ENCODE results near the gene KRTAP4-16.
"Not testable (repeated sequence)": the region's sequence is repeated elsewhere in the genome, so short reads cannot be mapped to it uniquely, and the experiment has no call there.

The KRTAP4-16 gene

DNA sequence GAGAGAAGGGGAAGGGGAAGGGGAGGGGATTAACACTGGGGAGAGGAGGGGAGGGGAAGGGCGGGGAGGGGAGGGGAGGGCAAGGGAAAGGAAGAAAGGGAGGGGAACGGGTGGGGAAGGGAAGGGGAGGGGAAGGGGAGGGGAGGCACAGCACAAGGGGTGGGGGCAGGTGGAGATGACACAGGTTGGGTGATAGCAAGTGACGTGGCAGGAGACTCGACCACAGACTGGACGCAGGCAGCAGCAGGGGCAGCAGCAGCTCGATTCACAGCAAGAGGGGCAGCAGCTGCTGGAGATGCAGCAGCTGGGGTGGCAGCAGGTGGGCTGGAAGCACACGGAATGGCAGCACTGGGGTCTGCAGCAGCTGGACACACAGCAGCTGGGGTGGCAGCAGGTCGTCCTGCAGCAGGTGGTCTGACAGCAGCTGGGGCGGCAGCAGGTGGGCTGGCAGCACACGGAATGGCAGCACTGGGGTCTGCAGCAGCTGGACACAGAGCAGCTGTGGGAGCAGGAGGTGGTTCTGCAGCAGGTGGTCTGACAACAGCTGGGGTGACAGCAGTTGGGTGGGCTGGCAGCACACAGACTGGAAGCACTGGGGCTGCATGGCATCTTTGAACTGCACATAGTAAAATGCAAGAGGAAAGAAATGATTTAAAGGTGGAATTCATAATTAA, at the start of gene KRTAP4-16:
KRTAP4-16 (minus strand) TSS at position 624 of the 674 bp plus-strand sequence; CDS start at position 624, 0 bp downstream.
- no peak for DNase-seq

- DNase-seq: no peak
Measured at GRCh38 chr17:41151525-41151924, 49.5 kb upstream of the KRTAP4-16 start.

GRCh38 chr17:41150026-41150425, 48.0 kb upstream of the KRTAP4-16 start:
- no peak for DNase-seq

- DNase-seq: no peak
Measured at GRCh38 chr17:41149652-41149985, 47.6 kb upstream of the KRTAP4-16 start, which contains the start of gene KRTAP4-5. Gene KRTAP4-5, minus strand, starts transcription at chr17:41149825. Its CDS starts 58 bp downstream, at chr17:41149767.

GRCh38 chr17:41148971-41149651, 47.1 kb upstream of the KRTAP4-16 start:
- not testable (repeated sequence) for DNase-seq

DNA sequence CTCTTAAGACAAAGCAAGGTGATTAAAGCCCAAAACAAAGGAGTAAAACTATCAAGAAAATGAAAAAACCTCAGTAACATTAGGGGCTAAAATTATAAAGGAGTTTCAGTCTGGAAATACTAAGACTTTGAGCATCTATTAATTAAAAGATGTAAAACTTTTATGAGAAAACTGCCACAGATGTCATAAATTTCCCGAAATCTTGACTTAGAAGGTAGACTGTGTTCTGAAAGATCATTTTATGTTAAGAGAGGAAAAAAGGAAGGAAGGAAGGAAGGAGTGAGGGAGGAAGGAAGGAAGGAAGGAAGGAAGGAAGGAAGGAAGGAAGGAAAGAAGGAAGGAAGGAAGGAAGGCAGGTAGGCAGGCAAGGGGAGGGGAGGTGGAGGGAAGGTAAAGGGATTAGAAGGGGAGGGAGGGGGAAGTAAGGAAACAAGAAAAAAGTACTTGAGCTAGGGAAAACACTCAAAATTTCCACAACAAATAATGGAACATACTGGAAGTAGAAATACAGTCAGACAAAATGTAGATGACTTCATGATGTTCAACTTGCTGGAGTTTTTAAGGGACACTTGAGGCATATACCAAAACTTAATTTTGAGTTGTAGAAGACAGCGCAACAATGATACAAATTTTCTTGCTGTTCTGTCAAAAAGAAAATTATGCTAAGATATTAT, 45.7 kb upstream of the KRTAP4-16 start:
- no peak for DNase-seq

DNA sequence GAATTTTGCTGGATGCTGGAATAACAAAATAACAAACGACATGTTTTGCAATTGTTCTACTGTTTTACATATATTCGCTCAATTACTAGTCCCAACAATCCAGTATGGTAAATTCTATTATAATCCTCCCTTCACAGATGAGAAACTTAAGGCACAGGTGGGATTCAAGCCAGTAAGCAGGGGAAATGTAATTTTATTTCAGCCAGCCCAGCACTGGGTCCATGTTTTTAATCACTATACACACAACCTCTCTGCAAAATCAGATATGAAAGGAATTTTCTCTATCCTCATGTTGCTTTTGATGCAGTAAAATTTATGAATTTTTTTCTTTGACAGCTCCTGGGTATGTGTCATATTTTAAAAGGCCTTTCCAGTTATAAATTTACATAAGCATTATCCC, 43.3 kb upstream of the KRTAP4-16 start:
- no peak for DNase-seq

DNA sequence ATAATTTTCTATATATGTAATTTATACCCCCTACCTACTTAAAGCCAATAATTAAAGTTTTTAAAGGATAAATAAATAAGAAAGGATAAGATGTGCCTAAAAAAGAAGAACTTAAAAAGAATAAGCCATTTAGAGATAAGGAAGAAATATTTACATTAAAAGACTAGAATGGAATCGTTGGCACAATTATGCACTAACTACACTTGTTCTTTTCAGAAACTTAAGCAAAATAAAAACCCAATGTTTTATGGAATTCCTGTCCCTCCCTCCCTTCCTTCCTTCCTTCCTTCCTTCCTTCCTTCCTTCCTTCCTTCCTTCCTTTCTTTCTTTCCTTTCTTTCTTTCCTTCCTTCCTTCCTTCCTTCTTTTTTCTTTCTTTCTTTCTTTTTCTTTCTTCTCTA, 42.8 kb upstream of the KRTAP4-16 start:
- DNase-seq: no peak

DNA sequence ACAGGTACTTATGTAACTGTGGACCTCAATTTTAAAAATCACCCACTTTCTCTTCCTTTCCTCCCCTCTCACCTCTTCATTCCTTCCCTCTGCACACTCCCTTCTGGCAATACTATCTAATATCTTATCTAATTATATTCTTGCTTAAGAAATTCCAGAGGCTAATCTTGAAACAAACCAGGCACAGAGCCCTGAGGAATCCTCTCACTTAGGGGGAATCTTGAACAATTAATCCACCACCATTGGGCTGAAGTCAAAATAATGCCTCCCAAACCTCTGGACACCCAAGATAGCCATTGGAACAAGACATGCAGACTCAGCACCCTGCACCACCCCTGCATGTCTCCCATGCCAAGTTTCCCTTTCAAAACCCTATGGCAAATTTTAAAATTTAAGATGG, 39.4 kb upstream of the KRTAP4-16 start:
- DNase-seq: no peak

GRCh38 chr17:41140360-41141131, 38.5 kb upstream of the KRTAP4-16 start, which contains the start of gene KRTAP4-6:
Gene KRTAP4-6, minus strand, starts transcription at chr17:41140544. Its CDS starts 57 bp downstream, at chr17:41140487.
- no peak for DNase-seq

GRCh38 chr17:41139865-41140264, 37.9 kb upstream of the KRTAP4-16 start:
- DNase-seq: not testable (repeated sequence)

DNA sequence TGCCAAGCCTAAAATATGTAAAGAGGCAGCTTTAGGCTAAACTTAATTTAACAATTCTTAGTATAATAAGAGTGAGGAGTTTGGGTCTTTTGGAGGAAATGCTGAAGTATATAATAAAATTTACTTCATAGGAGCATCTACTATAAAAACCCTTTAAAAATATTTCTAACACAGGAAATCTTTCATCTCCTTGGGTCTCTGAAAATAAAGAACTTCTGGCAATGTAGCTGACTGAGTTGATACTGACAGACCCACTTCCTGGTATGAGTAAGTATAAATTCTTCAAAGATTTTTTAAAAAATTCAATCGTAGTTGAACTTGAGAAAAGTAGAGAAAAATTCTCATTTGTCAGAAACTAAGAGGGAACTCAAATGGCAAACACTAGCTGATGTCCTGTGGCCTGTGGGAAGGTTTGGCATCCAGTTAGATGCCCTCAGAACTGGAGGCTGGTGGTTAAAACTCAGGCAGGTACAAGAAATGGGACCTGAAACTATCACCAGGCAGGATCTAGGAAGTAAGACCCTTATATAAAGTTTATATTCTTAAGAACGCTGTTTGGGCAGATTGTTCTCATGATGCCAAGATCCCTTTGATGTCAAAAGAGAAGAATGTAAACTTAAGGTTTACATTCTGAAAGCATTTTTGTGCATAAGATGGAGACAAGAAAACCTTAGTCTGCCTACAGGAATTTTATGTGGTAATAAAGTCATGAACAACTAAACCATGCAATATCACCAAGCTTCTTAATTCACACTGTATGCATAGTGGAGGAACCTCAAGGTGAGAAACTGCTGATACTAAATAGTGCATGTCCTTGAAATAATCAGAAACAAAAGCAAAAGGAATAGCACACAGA, 32.1 kb upstream of the KRTAP4-16 start:
- no peak for DNase-seq

GRCh38 chr17:41131979-41132378, 30.0 kb upstream of the KRTAP4-16 start:
- DNase-seq: no peak

DNA sequence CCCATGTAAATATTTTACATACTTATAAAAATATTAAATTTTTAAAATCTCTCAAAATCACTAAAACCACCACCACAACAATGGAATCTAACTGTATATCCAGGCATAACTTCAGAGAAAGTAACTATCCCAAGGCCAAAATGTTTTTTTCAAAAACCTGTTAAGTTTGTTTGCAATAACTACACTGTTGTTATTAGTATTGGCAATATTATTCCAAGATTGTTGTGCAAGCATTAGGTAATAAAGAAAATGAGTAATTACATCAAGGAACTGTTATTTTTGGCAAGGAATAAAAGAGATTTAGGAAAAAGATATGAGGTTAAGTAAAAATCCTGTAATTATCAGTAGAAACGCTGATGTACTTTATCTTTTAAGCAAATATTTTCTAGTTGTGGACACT, 25.4 kb upstream of the KRTAP4-16 start:
- no peak for DNase-seq

DNA sequence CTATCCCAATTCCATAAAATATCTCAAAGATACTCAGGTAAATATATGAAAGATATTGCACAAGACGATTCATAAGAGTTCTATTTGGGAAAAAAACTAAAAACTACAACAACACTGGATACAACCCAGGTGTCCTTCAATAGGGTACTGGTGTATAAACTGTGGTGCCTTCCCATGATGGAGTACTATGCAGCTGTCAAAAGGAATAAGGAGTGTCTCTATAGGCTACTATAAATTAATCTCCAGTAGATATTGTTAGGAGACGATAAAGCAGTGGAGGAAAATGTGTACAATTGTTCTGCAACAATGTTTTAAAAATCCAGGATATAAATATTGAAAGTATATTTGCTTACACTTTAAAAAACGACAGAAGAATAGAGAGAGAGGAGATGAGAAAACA, 24.4 kb upstream of the KRTAP4-16 start:
- DNase-seq: no peak

DNA sequence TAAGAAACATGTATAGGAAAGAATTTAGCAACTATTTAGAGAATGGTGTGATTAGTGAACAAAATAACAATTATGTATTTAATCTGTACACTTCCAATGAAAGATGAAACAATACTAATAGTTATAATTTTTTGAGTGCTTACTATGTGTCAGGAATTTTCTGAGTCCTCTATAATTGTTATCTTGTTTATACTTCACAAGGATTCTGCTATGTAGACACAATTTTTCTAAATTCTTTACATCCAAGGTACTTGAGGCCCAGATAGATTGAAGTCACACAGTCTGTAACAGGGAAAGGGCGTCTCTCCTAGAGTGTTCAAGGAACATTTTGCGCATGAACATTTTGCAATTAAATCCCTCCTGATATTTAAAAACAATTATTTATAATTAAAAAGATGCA, 23.1 kb upstream of the KRTAP4-16 start:
- DNase-seq: no peak

DNA sequence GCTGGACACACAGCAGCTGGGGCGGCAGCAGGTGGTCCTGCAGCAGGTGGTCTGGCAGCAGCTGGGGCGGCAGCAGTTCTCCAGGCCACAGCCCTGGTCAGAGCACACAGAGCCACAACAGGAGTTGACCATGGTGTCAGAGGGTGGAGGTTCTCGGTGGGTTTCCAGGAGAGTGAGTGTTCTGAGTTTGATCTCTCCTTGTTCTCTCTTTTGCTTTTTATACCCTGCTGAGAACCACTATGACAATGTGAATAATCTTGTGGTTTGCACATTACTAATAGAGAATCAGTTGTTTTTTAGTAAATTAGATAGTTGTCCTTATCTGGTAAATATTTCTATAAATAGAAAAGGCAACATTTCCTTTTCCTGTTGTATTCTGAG, 22.0 kb upstream of the KRTAP4-16 start, which contains the start of gene KRTAP4-12:
KRTAP4-12 (minus strand) TSS at position 192 of the 381 bp plus-strand sequence; CDS start at position 132, 60 bp downstream.
- not testable (repeated sequence) for DNase-seq

DNA sequence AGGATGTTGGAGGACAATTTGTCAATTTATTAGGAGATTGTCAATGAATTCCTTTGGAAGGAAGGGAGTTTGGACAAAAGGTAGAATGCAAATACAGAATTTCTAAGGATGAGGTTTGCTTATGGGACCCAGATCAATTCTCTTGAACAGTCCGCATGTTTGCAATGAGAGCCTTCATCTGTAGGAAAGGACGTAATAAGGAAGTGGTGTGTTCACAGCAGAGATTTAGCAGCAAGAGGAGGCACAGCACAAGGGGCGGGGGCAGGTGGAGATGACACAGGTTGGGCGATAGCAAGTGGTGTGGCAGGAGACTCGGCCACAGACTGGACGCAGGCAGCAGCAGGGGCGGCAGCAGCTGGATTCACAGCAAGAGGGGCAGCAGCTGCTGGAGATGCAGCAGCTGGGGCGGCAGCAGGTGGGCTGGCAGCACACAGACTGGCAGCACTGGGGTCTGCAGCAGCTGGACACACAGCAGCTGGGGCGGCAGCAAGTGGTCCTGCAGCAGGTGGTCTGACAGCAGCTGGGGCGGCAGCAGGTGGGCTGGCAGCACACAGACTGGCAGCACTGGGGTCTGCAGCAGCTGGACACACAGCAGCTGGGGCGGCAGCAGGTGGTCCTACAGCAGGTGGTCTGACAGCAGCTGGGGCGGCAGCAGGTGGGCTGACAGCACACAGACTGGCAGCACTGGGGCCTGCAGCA, 21.4 kb upstream of the KRTAP4-16 start:
- DNase-seq: not testable (repeated sequence)

- DNase-seq: no peak
Measured at GRCh38 chr17:41121742-41122141, 19.7 kb upstream of the KRTAP4-16 start.

DNA sequence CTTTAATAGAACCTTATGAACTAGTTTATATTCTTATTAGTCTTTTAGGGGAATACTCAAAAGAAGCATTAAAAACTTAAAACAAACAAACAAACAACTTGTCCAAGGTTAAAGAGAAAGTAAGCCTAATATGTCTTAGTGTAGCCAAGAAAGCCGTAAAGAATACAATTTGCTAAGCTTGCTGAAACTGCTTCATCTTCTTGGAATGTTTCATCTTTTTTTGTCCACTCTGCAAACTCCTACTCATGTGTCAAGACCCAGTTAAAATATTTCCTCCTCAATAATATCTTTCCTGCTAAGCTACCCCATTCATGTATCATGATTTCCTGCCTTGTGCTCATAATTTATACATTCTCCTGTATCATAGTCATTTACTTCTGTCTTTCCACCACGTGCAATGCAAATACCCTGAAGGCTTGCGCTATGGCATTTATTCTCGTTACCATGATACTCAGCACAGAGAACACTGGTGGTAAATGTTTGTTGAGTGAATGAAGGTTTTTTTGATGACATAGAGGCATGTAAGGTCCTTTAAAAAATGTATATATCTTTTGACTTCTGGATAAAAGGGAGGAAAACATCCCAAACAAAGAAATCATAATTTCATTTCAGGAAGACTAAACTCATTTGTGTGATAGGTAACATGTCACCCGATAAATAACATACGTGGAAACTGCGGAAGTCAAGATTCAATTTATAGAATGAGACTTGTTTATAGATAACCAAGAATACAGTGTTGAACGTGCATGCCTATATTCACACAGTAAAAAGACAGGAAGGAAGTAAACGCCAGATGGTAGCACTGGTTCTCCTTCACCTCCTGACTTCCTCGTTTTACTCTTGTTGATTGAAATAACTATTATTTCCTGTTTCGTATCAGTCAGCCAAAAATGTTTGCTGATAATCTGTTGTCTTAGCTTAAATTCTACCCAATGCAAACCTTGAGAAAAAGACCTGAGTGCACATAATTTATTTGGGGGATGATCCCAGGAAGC, 18.0 kb upstream of the KRTAP4-16 start:
- not testable (repeated sequence) for DNase-seq

Data from NCI-H2171 treated with DMSO at 0.1 percent for 48 hours (cell line).